HepG2 (cell line): ENCODE measurements around the gene PRKAG3. TPM values are rescaled to one million over a fixed set of nuclear protein-coding genes. Genes with fewer than 3 reads are reported as not detected.

Experiments used
- ATF4 ChIP-seq, 2 experiments: fragments of 450-650 bp in 1 of 2; sonication (generic) in 1 of 2; formaldehyde crosslinking; IDR thresholded peaks; 2 replicates each; pipeline versions ENCODE4 v1.5.0 to v1.8.0; 2020 to 2022; ENCODE audit warnings: mild to moderate bottlenecking in 1 of 2, missing genetic modification reagents in 1 of 2
- EP300 ChIP-seq, 3 experiments: sonication (generic) in 1 of 3; formaldehyde crosslinking in 1 of 3; IDR thresholded peaks; 2 replicates each; pipeline versions ENCODE4 v1.5.1 to v1.6.1; 2011 to 2020; ENCODE audit warnings: low read depth in 2 of 3, low read length in 2 of 3, borderline replicate concordance in 1 of 3, improper control_type of control experiment in 1 of 3, mild to moderate bottlenecking in 1 of 3, missing genetic modification reagents in 1 of 3, moderate library complexity in 1 of 3
- FOXO1 ChIP-seq: sonication (generic); formaldehyde crosslinking; IDR thresholded peaks from 2 replicates; pipeline ENCODE4 v1.4.0; 2020; ENCODE audit warnings: missing genetic modification reagents
- FOXP1 ChIP-seq, 2 experiments: fragments of 450-650 bp in 1 of 2; IDR thresholded peaks; 2 replicates each; pipeline ENCODE4 v1.6.1; 2017 to 2018; ENCODE audit warnings: antibody characterized with exemption in 1 of 2
- HOXA5 ChIP-seq: sonication (generic); formaldehyde crosslinking; IDR thresholded peaks from 2 replicates; pipeline ENCODE4 v1.4.0; 2020; ENCODE audit warnings: missing genetic modification reagents
- KAT7 ChIP-seq: IDR thresholded peaks from 2 replicates; pipeline ENCODE4 v1.6.1; 2018; ENCODE audit warnings: borderline replicate concordance, missing compliant biosample characterization
- MYPOP ChIP-seq: sonication (generic); formaldehyde crosslinking; IDR thresholded peaks from 2 replicates; pipeline ENCODE4 v1.8.1; 2023; ENCODE audit warnings: mild to moderate bottlenecking, moderate library complexity, missing genetic modification reagents
- NKX3-1 ChIP-seq: sonication (generic); formaldehyde crosslinking; IDR thresholded peaks from 2 replicates; pipeline ENCODE4 v1.5.0; 2020; ENCODE audit warnings: missing genetic modification reagents
- NR2C2 ChIP-seq: sonication (generic); formaldehyde crosslinking; IDR thresholded peaks from 2 replicates; pipeline ENCODE4 v1.4.0; 2020; ENCODE audit warnings: missing genetic modification reagents, mild to moderate bottlenecking, moderate library complexity, borderline replicate concordance
- PRPF4 ChIP-seq: fragments of 200-400 bp; formaldehyde crosslinking; IDR thresholded peaks from 2 replicates; pipeline ENCODE4 v1.6.1; 2016; ENCODE audit warnings: low read length, low read depth; ENCODE audit not compliant: poor library complexity, severe bottlenecking
- SALL1 ChIP-seq: sonication (generic); formaldehyde crosslinking; IDR thresholded peaks from 2 replicates; pipeline ENCODE4 v1.8.0; 2022; ENCODE audit warnings: mild to moderate bottlenecking, missing genetic modification reagents
- STAG1 ChIP-seq: sonication (generic); formaldehyde crosslinking; IDR thresholded peaks from 2 replicates; pipeline ENCODE4 v1.4.0; 2020; ENCODE audit warnings: missing genetic modification reagents
- TFE3 ChIP-seq: IDR thresholded peaks from 2 replicates; pipeline ENCODE4 v1.6.1; 2016
- THAP7 ChIP-seq: sonication (generic); formaldehyde crosslinking; IDR thresholded peaks from 2 replicates; pipeline ENCODE4 v1.8.1; 2023; ENCODE audit warnings: mild to moderate bottlenecking, missing genetic modification reagents
- ZNF788 ChIP-seq: sonication (generic); formaldehyde crosslinking; IDR thresholded peaks from 2 replicates; pipeline ENCODE4 v1.5.0; 2020; ENCODE audit warnings: mild to moderate bottlenecking, missing genetic modification reagents, borderline replicate concordance
- polyA plus RNA-seq, 8 experiments: library from polyadenylated mRNA; depleted of rRNA in 3 of 8; stranded (reverse) in 7 of 8; unstranded in 1 of 8; fragments of >200 nt; fragmentation: Illumina TruSeq in 4 of 8; extraction: Trizol in 4 of 8; gene quantifications; 2 replicates each; pipeline versions ENCODE4 v1.2.1 to v1.2.3, GENCODE V29; 2011 to 2016; ENCODE audit warnings: low read depth in 4 of 8, missing spikeins in 1 of 8, mixed read lengths in 1 of 8; ENCODE audit not compliant: insufficient read depth in 1 of 8
- total RNA-seq, 5 experiments: library from RNA; depleted of rRNA; stranded (reverse); fragments of >200 nt; fragmentation: Illumina TruSeq; extraction: Trizol; gene quantifications; 2 replicates each; pipeline ENCODE4 v1.2.3, GENCODE V29; 2016; ENCODE audit warnings: low read depth in 1 of 5
- TF ChIP-seq, protein P1 (sequence below): sonication (generic); formaldehyde crosslinking; IDR thresholded peaks from 2 replicates; pipeline ENCODE4 v1.4.0; 2020; ENCODE audit warnings: missing genetic modification reagents, mild to moderate bottlenecking, borderline replicate concordance
- TF ChIP-seq, protein P2 (sequence below): sonication (generic); formaldehyde crosslinking; IDR thresholded peaks from 2 replicates; pipeline ENCODE4 v1.9.0; 2021; ENCODE audit warnings: missing genetic modification reagents, borderline replicate concordance

Gene PRKAG3
- total and polyA plus RNA-seq, 2 of the 13 experiments (the other 11 are each of a cell fraction or from before 2014, with no cell fraction given) = not detected

- TF ChIP-seq MYPOP (CRISPR knock-in tag) (peak; percentile 25; the same call in 1 of the 2 replicates), THAP7 (CRISPR knock-in tag) (0 out of 2 replicates have a peak, but pooled peaks have one; percentile 35), HOXA5 (CRISPR knock-in tag) (peak; percentile 54; the same call in 1 of the 2 replicates), NKX3-1 (peak; percentile 37; the same call in 1 of the 2 replicates), FOXP1 (IDR thresholded peaks at IDR 0.05) (no peak), FOXP1 (CRISPR knock-in tag; IDR thresholded peaks at IDR 0.05) (peak; percentile 81), SALL1 (CRISPR knock-in tag) (peak; percentile 82), PRPF4 (no peak), FOXO1 (CRISPR knock-in tag) (peak; percentile 76; the same call in 1 of the 2 replicates), KAT7 (CRISPR knock-in tag) (peak; percentile 55; the same call in 1 of the 2 replicates), TFE3 (CRISPR knock-in tag) (0 out of 2 replicates have a peak, but pooled peaks have one; percentile 38), EP300 (IDR thresholded peaks at IDR 0.05; ENCODE audit: low read depth in 2 of 2, low read length in 2 of 2) (peak; percentile 86 to 98), EP300 (CRISPR knock-in tag; IDR thresholded peaks at IDR 0.05; ENCODE audit: borderline replicate concordance) (peak; percentile 76; the same call in 1 of the 2 replicates), STAG1 (peak; percentile 34), ZNF788 (CRISPR knock-in tag) (peak; percentile 62; the same call in 1 of the 2 replicates), NR2C2 (CRISPR knock-in tag) (peak; percentile 57; the same call in 1 of the 2 replicates), ATF4 (CRISPR knock-in tag; IDR thresholded peaks at IDR 0.05) (peak; percentile 32 to 98; a peak in 3 of 4 replicates)
- TF ChIP-seq, protein P1, sequence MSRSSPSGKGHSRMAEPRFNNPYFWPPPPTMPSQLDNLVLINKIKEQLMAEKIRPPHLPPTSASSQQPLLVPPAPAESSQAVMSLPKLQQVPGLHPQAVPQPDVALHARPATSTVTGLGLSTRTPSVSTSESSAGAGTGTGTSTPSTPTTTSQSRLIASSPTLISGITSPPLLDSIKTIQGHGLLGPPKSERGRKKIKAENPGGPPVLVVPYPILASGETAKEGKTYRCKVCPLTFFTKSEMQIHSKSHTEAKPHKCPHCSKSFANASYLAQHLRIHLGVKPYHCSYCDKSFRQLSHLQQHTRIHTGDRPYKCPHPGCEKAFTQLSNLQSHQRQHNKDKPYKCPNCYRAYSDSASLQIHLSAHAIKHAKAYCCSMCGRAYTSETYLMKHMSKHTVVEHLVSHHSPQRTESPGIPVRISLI (CRISPR knock-in tag) = peak; percentile 33; the same call in 1 of the 2 replicates
- TF ChIP-seq, protein P2, sequence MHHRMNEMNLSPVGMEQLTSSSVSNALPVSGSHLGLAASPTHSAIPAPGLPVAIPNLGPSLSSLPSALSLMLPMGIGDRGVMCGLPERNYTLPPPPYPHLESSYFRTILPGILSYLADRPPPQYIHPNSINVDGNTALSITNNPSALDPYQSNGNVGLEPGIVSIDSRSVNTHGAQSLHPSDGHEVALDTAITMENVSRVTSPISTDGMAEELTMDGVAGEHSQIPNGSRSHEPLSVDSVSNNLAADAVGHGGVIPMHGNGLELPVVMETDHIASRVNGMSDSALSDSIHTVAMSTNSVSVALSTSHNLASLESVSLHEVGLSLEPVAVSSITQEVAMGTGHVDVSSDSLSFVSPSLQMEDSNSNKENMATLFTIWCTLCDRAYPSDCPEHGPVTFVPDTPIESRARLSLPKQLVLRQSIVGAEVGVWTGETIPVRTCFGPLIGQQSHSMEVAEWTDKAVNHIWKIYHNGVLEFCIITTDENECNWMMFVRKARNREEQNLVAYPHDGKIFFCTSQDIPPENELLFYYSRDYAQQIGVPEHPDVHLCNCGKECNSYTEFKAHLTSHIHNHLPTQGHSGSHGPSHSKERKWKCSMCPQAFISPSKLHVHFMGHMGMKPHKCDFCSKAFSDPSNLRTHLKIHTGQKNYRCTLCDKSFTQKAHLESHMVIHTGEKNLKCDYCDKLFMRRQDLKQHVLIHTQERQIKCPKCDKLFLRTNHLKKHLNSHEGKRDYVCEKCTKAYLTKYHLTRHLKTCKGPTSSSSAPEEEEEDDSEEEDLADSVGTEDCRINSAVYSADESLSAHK (CRISPR knock-in tag) = no peak
These were observed 25.1 kb downstream of the PRKAG3 start (continued) for GRCh38 chr2:218806346-218806978.
